ENCODE measurements around the gene KANK2.

DNA sequence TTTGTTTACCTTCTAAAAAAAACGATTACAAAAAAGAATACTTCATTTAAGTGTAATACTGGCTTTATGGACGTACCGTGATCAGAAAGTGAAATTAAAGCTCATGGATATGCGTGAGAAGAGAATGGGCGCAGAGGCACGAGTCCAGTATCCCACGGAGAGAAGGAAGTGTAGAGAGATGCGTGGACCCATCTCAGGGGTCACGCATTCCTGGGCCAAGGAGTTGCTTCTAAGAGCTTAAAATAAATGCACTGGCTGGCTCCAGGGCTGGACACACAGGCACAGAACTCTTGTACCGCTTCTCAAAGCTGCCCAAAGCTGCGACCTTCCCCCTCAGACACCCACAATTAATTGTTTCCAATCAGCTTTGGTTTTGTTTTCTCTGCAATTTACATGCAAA lies 33.0 kb downstream of the KANK2 start:
- TF ChIP-seq EGR1 (IDR thresholded peaks at IDR 0.05) (no peak), EP300 (IDR thresholded peaks at IDR 0.05; ENCODE audit: borderline replicate concordance) (no peak)

Data from Ishikawa (cell line).